SHP77 (cell line): Measurements from ENCODE around the gene ARAP3.
"Not testable (repeated sequence)": the region's sequence is repeated elsewhere in the genome, so short reads cannot be mapped to it uniquely, and the experiment has no call there.

Source experiments
- DNase-seq, 2 experiments: peaks; one replicate each; lab custom pipeline; 2025; lab: John Stamatoyannopoulos, UW

ARAP3 gene, protein sequence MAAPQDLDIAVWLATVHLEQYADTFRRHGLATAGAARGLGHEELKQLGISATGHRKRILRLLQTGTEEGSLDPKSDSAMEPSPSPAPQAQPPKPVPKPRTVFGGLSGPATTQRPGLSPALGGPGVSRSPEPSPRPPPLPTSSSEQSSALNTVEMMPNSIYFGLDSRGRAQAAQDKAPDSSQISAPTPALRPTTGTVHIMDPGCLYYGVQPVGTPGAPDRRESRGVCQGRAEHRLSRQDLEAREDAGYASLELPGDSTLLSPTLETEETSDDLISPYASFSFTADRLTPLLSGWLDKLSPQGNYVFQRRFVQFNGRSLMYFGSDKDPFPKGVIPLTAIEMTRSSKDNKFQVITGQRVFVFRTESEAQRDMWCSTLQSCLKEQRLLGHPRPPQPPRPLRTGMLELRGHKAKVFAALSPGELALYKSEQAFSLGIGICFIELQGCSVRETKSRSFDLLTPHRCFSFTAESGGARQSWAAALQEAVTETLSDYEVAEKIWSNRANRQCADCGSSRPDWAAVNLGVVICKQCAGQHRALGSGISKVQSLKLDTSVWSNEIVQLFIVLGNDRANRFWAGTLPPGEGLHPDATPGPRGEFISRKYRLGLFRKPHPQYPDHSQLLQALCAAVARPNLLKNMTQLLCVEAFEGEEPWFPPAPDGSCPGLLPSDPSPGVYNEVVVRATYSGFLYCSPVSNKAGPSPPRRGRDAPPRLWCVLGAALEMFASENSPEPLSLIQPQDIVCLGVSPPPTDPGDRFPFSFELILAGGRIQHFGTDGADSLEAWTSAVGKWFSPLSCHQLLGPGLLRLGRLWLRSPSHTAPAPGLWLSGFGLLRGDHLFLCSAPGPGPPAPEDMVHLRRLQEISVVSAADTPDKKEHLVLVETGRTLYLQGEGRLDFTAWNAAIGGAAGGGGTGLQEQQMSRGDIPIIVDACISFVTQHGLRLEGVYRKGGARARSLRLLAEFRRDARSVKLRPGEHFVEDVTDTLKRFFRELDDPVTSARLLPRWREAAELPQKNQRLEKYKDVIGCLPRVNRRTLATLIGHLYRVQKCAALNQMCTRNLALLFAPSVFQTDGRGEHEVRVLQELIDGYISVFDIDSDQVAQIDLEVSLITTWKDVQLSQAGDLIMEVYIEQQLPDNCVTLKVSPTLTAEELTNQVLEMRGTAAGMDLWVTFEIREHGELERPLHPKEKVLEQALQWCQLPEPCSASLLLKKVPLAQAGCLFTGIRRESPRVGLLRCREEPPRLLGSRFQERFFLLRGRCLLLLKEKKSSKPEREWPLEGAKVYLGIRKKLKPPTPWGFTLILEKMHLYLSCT (N-terminal part only)

DNA sequence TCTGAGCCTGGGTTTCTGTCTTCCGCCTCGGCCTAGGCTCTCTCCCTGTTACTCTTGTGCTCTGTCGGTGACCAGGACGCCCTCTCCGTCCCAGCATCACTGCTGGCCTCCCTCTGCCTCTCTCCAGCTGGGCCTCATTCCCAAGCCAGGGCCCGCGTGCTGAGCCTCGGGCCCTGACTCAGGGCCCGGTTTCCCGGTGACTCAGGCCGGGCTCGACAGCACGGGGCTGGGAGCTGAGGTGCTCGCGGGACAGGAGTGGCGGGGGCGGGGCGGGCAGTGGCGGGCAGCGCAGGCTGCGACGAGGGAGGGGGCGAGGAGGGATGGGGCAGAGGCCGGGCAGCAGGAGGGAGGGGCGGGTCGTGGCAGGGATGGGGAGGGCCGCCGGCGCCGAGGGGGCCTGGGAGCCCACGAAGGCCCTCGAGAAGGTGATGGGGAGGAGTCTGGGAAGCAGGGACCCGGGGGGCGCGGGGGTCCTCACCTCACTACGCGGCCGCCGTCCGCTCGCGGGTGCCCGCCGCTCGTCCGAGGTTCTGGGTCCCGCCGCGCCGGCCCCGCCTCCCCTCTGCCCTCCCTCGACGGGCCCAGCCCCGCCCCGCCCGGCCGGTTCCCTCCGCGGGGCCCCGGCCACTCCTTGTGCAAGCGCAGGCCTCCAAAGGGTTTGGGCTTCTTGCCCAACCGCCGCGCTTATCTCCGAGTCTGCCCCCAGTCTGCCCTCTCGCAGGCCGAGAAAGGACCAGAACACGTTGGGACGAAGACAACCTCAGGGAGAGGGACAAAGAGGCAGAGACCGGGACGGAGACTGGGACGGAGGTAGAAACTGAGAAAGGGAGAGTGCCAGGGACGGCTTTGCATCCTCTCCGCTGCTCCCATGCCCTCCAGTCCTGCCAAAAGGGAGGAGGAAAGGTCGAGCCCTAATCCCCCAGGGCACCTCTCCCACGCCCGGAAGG is at the start of gene ARAP3:
Gene ARAP3, minus strand, starts transcription at position 536 of the 947 bp plus-strand sequence. CDS start 1,744 bp downstream, outside the sequence.
- peak; percentile 36 to 44 for DNase-seq

- no peak for DNase-seq
Observed at GRCh38 chr5:141729387-141730006, 47.5 kb upstream of the ARAP3 start.

- DNase-seq, result no peak
Observed at GRCh38 chr5:141725891-141726290, 43.9 kb upstream of the ARAP3 start.

- DNase-seq, result not testable (repeated sequence)
Observed at GRCh38 chr5:141725174-141725573, 43.1 kb upstream of the ARAP3 start.

- no peak for DNase-seq
Observed at GRCh38 chr5:141722266-141722665, 40.2 kb upstream of the ARAP3 start.

DNA sequence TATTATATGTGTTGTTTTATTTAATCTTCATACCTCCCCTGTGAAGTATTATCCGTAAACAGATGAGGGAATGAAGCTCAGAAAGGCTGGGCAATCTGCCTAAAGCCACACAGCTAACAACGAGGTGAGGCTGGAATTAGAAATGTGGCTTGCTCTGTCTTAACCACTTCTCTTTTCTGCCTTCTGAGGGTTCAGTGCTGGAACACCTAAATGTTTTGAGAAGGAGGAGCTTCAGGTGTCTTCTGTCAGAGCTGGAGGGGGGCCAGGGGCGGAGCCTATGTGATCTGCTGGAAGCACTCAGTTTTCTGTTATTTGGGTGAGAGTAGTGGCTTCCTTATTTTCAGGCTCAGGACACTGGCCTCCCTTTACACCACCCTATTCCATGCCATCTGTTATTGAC is 35.0 kb upstream of the ARAP3 start:
- DNase-seq, result no peak

- DNase-seq, result no peak
Observed at GRCh38 chr5:141716468-141716867, 34.4 kb upstream of the ARAP3 start.

- DNase-seq, result no peak
Observed at GRCh38 chr5:141716009-141716408, 34.0 kb upstream of the ARAP3 start.

DNA sequence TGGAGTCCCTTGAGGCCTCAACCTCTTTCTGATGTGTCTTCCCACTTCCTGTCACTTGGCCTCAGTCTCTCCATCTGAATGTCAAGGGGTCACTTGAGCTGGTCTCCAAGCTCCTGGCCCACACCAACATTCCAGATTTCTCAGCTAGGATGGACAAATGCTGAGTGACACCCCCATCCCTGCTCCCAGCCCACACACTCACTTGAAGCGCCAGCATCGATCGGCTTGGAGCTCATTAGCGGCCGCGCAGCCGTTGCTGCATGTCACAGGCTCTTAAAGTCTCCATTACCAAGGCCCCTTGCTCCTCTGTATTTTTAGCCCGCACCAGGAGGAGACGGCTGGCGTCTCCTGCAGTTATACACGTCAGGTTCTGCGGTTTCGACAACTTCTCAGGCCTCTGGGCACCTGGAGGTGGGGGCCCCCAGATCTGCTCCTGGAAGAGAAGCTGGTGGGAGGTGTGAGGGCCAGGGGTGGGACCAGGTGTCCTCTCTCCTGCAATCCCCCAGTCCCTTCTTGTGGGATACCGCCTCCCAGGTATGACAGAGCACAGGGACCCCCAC is 33.4 kb upstream of the ARAP3 start:
- DNase-seq, result no peak

DNA sequence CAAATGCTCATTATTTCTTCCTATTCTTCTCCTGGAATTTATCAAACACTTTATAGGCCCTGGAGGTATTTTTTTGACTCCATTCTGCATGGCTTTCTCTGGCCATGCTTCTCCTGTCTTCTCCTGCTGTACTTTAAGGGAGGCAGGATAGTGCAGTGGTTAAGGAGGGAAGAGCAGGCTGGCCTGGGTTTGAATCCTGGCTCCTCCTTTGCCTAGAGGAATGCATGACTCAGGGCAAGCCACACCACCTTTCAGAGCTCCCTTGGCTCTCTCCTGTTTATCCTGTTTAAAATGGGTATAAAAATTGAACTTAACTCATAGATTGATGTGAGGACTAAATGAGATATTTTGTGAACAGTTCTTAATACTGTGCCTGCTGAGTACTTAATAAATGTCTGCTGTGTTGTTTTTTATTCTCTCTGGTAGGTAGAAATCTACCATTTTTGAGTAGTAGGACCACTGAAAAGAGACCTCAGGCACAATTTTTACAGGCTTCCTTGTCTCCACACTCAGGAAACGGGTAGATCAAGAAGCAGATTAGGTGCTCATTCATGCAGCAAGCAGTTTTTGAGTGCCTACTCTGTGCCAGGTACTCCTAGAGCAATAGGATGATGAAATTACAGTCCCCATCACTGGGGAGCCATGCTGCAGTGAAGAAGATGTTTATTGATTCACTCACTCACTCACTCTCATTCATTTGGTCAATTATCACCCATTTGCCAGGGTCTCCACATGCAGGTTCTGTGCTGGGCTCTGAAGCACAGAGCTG is 32.7 kb upstream of the ARAP3 start:
- no peak for DNase-seq

DNA sequence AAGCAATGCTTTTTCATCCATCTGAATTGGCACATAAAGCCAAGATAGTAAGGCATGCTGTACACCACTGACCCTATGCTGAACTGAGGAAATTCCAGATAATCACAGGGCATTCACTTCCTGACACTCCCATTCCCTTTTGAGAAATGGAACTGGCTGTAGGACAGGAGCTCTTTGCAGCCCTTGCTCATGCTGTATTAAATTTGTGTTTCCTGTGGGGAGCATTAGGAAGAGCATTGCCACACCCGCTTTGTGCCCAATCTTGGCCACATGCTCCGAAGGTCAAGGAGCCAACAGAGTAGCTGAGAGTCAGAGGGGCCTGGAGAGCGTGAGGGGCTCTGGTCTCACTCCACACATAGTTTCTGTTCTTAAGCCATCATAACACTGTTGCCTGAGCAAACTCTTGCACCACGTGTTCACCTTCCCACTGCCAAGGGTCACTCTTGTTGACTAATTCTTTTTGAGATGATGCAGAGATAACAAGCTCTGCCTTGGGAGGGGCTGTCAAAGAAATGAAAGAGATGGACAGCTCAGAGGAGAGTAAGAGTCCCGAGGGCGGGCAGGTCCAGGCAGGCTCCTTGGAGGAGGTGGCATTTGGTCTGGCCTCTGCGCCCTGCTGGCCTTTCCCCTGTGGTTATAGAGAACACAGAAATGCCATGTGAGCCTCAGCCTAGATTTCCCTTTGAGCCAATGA is 31.7 kb upstream of the ARAP3 start:
- DNase-seq, result no peak

DNA sequence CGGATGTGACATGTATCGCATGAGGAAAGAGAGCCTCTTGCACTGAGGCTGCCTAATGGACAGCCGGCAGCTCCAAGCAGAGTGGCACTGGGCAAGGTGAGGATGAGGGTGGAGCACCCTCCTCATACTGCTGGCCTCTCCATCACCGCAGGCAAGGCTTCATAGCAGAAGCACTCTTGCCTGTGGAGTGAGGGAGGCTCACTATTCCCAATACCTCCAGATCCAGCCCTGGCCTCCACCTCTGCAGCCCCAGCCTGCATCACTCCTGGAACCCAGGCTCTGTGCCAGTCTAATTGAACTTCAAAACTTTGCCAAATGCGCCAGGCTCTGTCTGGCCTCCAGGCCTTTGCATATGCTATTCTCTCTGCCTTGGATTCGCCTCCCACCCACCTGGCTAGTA is 29.7 kb upstream of the ARAP3 start:
- no peak for DNase-seq

- DNase-seq, result no peak
Observed at GRCh38 chr5:141709699-141710267, 27.8 kb upstream of the ARAP3 start.

- no peak for DNase-seq
Observed at GRCh38 chr5:141708016-141708415, 26.0 kb upstream of the ARAP3 start.

DNA sequence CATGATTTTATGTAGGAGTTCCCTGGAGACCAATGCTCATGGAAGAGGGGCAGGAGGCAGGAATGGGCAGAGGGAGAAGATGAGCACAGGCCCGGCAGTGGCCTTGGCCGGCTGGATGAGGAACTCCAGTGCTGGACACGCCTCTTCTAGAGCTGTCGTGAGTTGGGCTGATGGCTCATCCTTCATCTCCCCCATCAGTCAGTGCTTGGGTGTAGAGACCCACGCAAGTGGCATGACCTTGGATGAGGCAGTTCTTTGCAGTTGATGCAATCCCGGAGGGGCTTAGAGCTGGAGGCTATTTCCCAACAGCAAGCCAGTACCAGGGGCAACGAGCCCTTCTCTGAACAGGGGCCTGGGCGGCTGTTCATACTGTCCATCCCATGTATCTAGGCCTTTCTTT is 25.5 kb upstream of the ARAP3 start:
- DNase-seq, result no peak

DNA sequence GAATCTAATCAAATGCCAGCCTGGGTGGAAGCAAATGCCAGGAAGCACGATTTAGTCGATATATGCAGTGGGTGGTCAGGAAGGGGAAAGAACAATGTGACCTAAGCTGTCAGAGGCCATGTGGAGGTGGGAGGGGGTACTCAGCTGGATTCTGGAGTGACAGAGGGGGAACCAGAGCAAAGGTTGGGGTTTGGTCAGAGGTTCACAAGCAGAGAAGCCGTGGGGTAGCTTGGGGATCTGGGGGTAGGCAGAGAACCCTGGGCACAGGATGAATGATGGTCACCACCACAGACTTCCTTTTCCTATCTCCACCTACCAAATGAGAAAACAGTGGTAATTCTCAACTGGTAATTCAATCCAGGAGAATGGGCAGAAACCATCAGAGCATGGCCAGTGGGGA is 24.1 kb upstream of the ARAP3 start:
- no peak for DNase-seq

GRCh38 chr5:141705469-141705868 is 23.4 kb upstream of the ARAP3 start:
- no peak for DNase-seq

DNA sequence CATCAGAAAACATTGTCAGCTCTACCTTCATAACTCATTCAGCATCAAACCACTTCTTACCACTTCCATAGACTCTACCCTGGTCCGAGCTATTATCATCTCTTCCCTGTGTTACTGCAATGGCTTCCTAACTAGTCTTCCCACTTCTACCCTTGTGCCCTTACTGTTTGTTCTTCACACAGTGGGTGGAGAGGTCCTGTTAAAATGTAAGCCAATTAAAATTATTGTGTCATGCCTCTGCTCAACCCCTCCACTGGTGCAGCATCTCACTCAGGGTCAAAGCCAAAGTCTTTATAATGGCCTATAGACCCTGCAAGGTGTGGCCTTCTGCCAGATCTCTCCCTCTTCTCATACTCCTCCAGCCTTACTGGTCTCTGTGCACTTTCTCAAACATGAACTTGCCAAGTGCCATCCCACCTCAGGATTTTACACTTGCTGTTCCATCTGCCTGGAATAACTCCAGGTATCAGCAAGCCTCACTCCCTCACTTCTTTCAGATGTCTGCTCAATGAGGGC is 22.8 kb upstream of the ARAP3 start:
- DNase-seq, result no peak
